ENCODE data around the gene NDST1. TPM values are rescaled to one million over a fixed set of nuclear protein-coding genes. Genes with fewer than 3 reads are reported as not detected.

NDST1 gene
- total RNA-seq, 6 experiments from 2014 or later, result 38.1 to 97.5 (median 76.0) TPM

- intact Hi-C loops (cut with DNase I), result loop anchor here in 1 of 2 donors (5.0 kb wide), 1 partner anchor 82 kb away; no protein-coding TSS in a partner anchor
- no peak for ATAC-seq
- Histone ChIP-seq H3K4me1 (peaks cover 0 to 54% (median 30%) of the 10 kb centered on the region in 4 donors), H3K4me3 (no peak overlapping the region), H3K27ac (peak overlapping the region; percentile 6 to 95 (median 94)), H3K36me3 (peaks cover 12 to 78% (median 36%) of the 10 kb centered on the region in 4 donors), H3K27me3 (no peaks in the 10 kb centered on the region), H3K9me3 (no peaks in the 10 kb centered on the region)
- WGBS (ENCODE audit: insufficient coverage, low coverage, low lambda C conversion rate, missing lambda C conversion rate), result 73% methylated on average over 9 of the region's 9 CpGs
- peak in 1 of 3 donors; percentile 39 for DNase-seq
- no peak for TF ChIP-seq POLR2A (IDR thresholded peaks at IDR 0.05)
- TF ChIP-seq CTCF (IDR thresholded peaks at IDR 0.05), result no peak
Observed at GRCh38 chr5:150539206-150539605, 31.3 kb downstream of the NDST1 start.

GRCh38 chr5:150540042-150540441 lies 32.1 kb downstream of the NDST1 start:
- no peaks in the 10 kb centered on the region for H3K9me3 ChIP-seq
- H3K27me3 ChIP-seq, result no peaks in the 10 kb centered on the region
- ATAC-seq, result no peak
- intact Hi-C loops (cut with DNase I), result no loop called here
- H3K36me3 ChIP-seq, result peaks cover 5 to 72% (median 32%) of the 10 kb centered on the region in 4 donors
- 92% methylated on average over 2 of the region's 12 CpGs for WGBS (ENCODE audit: insufficient coverage, low coverage, low lambda C conversion rate, missing lambda C conversion rate)
- no peak for TF ChIP-seq POLR2A (IDR thresholded peaks at IDR 0.05)
- TF ChIP-seq CTCF (IDR thresholded peaks at IDR 0.05), result no peak
- H3K27ac ChIP-seq, result peak overlapping the region; percentile 94 to 95 (median 94)
- no peak overlapping the region for H3K4me3 ChIP-seq
- H3K4me1 ChIP-seq, result peaks cover 0 to 62% (median 33%) of the 10 kb centered on the region in 4 donors
- no peak for DNase-seq

GRCh38 chr5:150540615-150541396 lies 32.9 kb downstream of the NDST1 start:
- peak; percentile 49 to 55 (median 52) for ATAC-seq
- intact Hi-C loops (cut with DNase I), result no loop called here
- 33% methylated on average over 11 of the region's 15 CpGs for WGBS (ENCODE audit: insufficient coverage, low coverage, low lambda C conversion rate, missing lambda C conversion rate)
- Histone ChIP-seq H3K36me3 (peaks cover 9 to 72% (median 30%) of the 10 kb centered on the region in 4 donors), H3K9me3 (no peaks in the 10 kb centered on the region), H3K27ac (peak overlapping the region; percentile 94 to 95 (median 94)), H3K4me1 (peaks cover 0 to 63% (median 33%) of the 10 kb centered on the region in 4 donors), H3K4me3 (no peak overlapping the region), H3K27me3 (no peaks in the 10 kb centered on the region)
- TF ChIP-seq CTCF (IDR thresholded peaks at IDR 0.05) (no peak), POLR2A (IDR thresholded peaks at IDR 0.05) (no peak)
- DNase-seq, result peak in 2 of 3 donors; percentile 63 to 84

GRCh38 chr5:150541397-150541675 lies 33.4 kb downstream of the NDST1 start:
- no peaks in the 10 kb centered on the region for H3K27me3 ChIP-seq
- TF ChIP-seq CTCF (IDR thresholded peaks at IDR 0.05), result no peak
- TF ChIP-seq POLR2A (IDR thresholded peaks at IDR 0.05), result no peak
- peaks cover 9 to 72% (median 31%) of the 10 kb centered on the region in 4 donors for H3K36me3 ChIP-seq
- peaks cover 0 to 63% (median 33%) of the 10 kb centered on the region in 4 donors for H3K4me1 ChIP-seq
- no peak for DNase-seq
- H3K4me3 ChIP-seq, result no peak overlapping the region
- no peaks in the 10 kb centered on the region for H3K9me3 ChIP-seq
- peak overlapping the region; percentile 94 to 95 (median 94) for H3K27ac ChIP-seq
- ATAC-seq, result no peak
- intact Hi-C loops (cut with DNase I), result no loop called here
- 70% methylated on average over 2 of the region's 6 CpGs for WGBS (ENCODE audit: insufficient coverage, low coverage, low lambda C conversion rate, missing lambda C conversion rate)
